GM21723 (cell line): ENCODE data around the gene UBXN7.
"Not testable (repeated sequence)": the region's sequence is repeated elsewhere in the genome, so short reads cannot be mapped to it uniquely, and the experiment has no call there.

Source experiments
- ATAC-seq: cut with Tn5 transposase; IDR thresholded peaks from one replicate; pipeline ENCODE4 v1.9.1; 2021; ENCODE audit warnings: mild to moderate bottlenecking, moderate library complexity; ENCODE audit not compliant: unreplicated experiment

The UBXN7 gene

DNA sequence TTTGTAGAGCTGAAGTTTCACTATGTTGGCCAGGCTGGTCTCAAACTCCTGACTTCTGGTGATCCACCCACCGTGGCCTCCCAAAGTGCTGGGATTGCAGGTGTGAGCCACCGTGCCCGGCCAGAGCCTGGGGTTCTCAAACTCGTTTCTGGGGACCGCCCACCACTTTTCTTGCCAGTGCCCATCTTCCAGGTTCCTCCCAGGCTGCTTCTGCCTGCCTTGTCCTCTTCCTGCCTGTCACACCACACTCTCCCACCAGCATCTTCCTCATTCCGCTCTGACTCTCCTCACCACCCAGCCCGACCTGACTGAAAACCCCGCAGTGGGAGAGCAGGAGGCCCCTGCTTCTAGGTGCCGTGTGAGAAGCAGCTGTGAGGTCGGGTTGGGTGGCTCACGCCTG, 111.1 kb downstream of the UBXN7 start:
- ATAC-seq = no peak

DNA sequence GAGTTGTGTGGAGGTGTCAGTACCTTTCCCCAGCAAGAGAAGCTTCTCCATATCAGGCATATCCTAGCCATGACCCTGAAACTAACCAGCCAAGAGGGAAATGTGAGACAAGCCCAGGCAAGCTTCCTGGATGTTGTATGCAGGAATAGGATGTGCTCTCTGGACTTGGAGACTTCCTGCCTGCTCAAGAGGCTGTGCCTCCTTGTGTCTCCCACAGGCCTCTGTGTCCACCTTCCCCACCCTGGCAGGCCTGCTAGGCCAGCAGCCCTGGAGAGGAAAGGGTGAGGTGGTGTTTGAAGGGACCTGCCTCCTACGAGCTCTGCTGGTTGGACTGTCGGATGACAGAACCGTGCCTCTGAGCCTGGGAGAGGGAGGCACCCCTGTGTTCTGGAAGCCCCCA, 112.1 kb downstream of the UBXN7 start:
- ATAC-seq = no peak

GRCh38 chr3:196317687-196318467, 114.3 kb downstream of the UBXN7 start, which contains the start of gene DYNLT2B:
Gene DYNLT2B, minus strand, starts transcription at chr3:196318240. Its CDS starts 88 bp downstream, at chr3:196318152.
- ATAC-seq = peak; percentile 82

- ATAC-seq = not testable (repeated sequence)
Observed at GRCh38 chr3:196316799-196317686, 115.2 kb downstream of the UBXN7 start.

- no peak for ATAC-seq
Observed at GRCh38 chr3:196315821-196316220, 116.4 kb downstream of the UBXN7 start.

GRCh38 chr3:196314597-196314996, 117.6 kb downstream of the UBXN7 start:
- no peak for ATAC-seq

- ATAC-seq = not testable (repeated sequence)
Observed at GRCh38 chr3:196314086-196314485, 118.1 kb downstream of the UBXN7 start.

GRCh38 chr3:196302960-196303359, 129.3 kb downstream of the UBXN7 start:
- ATAC-seq = not testable (repeated sequence)

GRCh38 chr3:196302551-196302950, 129.7 kb downstream of the UBXN7 start:
- not testable (repeated sequence) for ATAC-seq

DNA sequence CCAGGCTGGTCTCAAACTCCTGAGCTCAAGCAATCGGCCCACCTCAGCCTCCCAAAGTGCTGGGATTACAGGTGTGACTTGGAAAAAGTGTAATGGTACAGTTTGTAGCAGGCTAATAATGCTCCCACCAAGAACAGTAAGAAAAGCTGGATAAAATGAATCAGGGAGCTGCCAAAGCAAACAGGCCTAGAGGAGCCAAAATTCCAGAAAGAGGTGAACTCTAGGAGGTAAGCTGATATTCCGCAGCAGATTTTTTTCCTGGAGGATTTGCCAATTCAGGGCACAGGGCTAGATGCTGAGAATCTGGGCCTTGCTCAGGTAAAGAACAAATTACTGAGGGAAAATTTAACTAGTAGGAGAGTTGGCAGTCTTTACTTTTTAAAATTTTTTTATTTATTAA, 133.7 kb downstream of the UBXN7 start:
- ATAC-seq = no peak
